Kidney (tissue), 14 donors: ENCODE data around the gene RAB7A. TPM values are rescaled to one million over a fixed set of nuclear protein-coding genes. Genes with fewer than 3 reads are reported as not detected.

ENCODE experiments used
- DNase-seq, 5 donors: peaks; one replicate each; pipeline ENCODE4 v3.0.0-alpha.2; 2013 to 2020
- FAIRE-seq: peaks from 2 replicates; lab custom pipeline; 2012; peaks lifted over from hg19 to GRCh38; lab: Jason Lieb, UNC
- H3K27ac ChIP-seq, 2 donors: one replicate each; pipeline ENCODE4 v1.7.0; 2013; ENCODE audit warnings: low read depth in 2 of 2, low read length in 2 of 2, inconsistent platforms in 1 of 2
- H3K27me3 ChIP-seq: one replicate; pipeline ENCODE4 v1.7.1; 2013; ENCODE audit warnings: low read length, inconsistent platforms; ENCODE audit not compliant: control insufficient read depth, insufficient read depth
- H3K36me3 ChIP-seq, 3 donors: one replicate each; pipeline versions ENCODE4 v1.7.0 to v1.7.1; 2013; ENCODE audit warnings: low read length in 3 of 3, control low read depth in 1 of 3, inconsistent platforms in 1 of 3; ENCODE audit not compliant: insufficient read depth in 3 of 3, control insufficient read depth in 2 of 3
- H3K4me1 ChIP-seq, 3 donors: one replicate each; pipeline versions ENCODE4 v1.7.0 to v1.7.1; 2013; ENCODE audit warnings: low read length in 3 of 3, inconsistent platforms in 1 of 3, low read depth in 1 of 3; ENCODE audit not compliant: control insufficient read depth in 2 of 3, insufficient read depth in 2 of 3
- H3K4me3 ChIP-seq, 3 donors: one replicate each; pipeline versions ENCODE4 v1.7.0 to v1.8.1; 2013; ENCODE audit warnings: low read length in 3 of 3, control low read depth in 1 of 3, inconsistent platforms in 1 of 3
- H3K9ac ChIP-seq, 3 donors: one replicate each; pipeline versions ENCODE4 v1.7.0 to v1.7.1; 2013; ENCODE audit warnings: low read length in 3 of 3, control low read depth in 1 of 3, inconsistent platforms in 1 of 3
- H3K9me3 ChIP-seq, 3 donors: one replicate each; pipeline versions ENCODE4 v1.7.0 to v1.7.1; 2013; ENCODE audit warnings: low read length in 3 of 3, control low read depth in 1 of 3, inconsistent platforms in 1 of 3; ENCODE audit not compliant: control insufficient read depth in 2 of 3, insufficient read depth in 1 of 3
- intact Hi-C: fragments of 100-400 bp; cut with DNase I; formaldehyde crosslinking; loops from one replicate; pipeline ENCODE4 v1.11.1; 2022
- polyA plus RNA-seq: library from polyadenylated mRNA; stranded (reverse); fragments of 350-450 nt; fragmentation: Illumina TruSeq; extraction: RNeasy Lipid Tissue Mini Kit (QIAGEN cat#74804); gene quantifications from one replicate; pipeline ENCODE4 v1.2.3, GENCODE V29; 2014; ENCODE audit warnings: low read depth, low replicate concordance; ENCODE audit not compliant: insufficient read depth
- total RNA-seq: library from RNA; stranded (reverse); fragmentation: NEBNext Ultra II Directional; extraction: Animal tissue kit (Norgen Biotek cat#: 25700); gene quantifications from one replicate; pipeline ENCODE4 v1.2.1, GENCODE V29; 2021
- TF ChIP-seq, protein P1 (sequence below): IDR thresholded peaks from 3 replicates; pipeline ENCODE4 v1.5.1; 2012; ENCODE audit warnings: mild to moderate bottlenecking, moderate library complexity, borderline replicate concordance; ENCODE audit not compliant: insufficient read depth; ENCODE audit errors: extremely low read depth
- donor health status: control.
- donor health status: control.
- donor health status: control.
- donor health status: control.
- donor health status: control.
- donor health status: DM: yes; HTN: yes; CAD: no.
- donor health status: Normal renal cell carcinoma (clear cell type).

The RAB7A gene
- total and polyA plus RNA-seq, 2 donors from 2014 or later: 211 to 248 TPM

DNA sequence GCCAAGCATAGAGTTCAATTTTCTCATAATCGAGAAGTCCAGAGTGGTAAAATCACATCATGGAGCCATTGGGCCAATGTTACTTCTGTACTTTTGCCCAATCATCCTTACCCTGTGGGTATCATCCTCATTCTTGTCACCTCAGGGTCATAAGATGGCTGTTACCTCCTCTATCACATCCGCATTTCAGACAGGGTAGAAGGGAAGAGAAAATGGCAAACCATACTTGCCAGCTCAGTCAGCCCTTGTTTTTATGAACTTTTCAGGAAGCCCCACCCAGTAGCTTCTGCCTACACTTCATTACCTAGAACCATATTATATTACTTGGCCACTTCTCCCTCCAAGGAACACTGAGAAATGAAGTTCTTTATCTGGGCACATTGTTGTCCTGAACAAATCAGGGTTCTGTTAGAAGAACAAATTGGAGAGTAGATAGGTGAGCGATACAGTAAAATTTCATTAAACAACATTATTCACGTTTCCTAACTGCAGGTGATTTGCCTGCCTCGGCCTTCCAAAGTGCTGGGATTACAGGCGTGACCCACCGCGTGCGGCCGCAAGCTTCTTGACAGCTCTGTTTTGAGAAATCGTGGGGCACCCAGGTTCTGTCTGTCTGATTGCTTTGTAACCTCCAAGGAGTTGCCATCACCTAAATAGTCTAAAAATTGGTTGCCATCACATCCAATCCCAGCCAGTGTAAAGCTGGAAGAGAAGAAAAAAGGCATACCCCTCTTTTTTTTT lies 40.8 kb upstream of the RAB7A start:
- no peaks in the 10 kb centered on the region for H3K36me3 ChIP-seq
- intact Hi-C loops: no loop called here
- no peak overlapping the region for H3K27ac ChIP-seq
- no peak overlapping the region for H3K9ac ChIP-seq
- H3K4me3 ChIP-seq: no peak overlapping the region
- no peak for FAIRE-seq
- no peak for DNase-seq
- H3K4me1 ChIP-seq: peaks cover 0 to 2% (median 0%) of the 10 kb centered on the region in 3 donors
- TF ChIP-seq, protein P1, sequence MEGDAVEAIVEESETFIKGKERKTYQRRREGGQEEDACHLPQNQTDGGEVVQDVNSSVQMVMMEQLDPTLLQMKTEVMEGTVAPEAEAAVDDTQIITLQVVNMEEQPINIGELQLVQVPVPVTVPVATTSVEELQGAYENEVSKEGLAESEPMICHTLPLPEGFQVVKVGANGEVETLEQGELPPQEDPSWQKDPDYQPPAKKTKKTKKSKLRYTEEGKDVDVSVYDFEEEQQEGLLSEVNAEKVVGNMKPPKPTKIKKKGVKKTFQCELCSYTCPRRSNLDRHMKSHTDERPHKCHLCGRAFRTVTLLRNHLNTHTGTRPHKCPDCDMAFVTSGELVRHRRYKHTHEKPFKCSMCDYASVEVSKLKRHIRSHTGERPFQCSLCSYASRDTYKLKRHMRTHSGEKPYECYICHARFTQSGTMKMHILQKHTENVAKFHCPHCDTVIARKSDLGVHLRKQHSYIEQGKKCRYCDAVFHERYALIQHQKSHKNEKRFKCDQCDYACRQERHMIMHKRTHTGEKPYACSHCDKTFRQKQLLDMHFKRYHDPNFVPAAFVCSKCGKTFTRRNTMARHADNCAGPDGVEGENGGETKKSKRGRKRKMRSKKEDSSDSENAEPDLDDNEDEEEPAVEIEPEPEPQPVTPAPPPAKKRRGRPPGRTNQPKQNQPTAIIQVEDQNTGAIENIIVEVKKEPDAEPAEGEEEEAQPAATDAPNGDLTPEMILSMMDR: no peak
- no peaks in the 10 kb centered on the region for H3K9me3 ChIP-seq
- H3K27me3 ChIP-seq: no peaks in the 10 kb centered on the region

DNA sequence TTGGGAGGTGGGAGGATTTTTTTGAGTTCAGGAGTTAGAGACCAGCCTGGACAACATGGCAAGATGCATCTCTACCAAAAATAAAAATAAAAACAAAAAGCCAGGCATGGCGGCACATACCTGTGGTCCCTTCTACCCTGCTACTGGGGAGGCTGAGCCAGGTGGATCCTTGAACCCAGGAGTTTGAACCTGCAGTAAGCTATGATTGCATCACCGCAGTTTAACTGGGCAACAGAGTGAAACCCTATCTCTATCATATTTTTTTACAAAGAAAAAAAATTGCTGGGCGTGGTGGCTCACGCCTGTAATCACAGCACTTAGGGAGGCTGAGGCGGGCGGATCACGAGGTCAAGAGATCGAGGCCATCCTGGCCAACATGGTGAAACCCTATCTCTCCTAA lies 39.5 kb upstream of the RAB7A start:
- DNase-seq (no peak), FAIRE-seq (no peak)
- Histone ChIP-seq H3K4me3 (no peak overlapping the region), H3K36me3 (no peaks in the 10 kb centered on the region), H3K27ac (no peak overlapping the region), H3K27me3 (no peaks in the 10 kb centered on the region), H3K9me3 (no peaks in the 10 kb centered on the region), H3K4me1 (peaks cover 0 to under 1% (median 0%) of the 10 kb centered on the region in 3 donors), H3K9ac (no peak overlapping the region)
- intact Hi-C loops: no loop called here
- TF ChIP-seq, protein P1: no peak

DNA sequence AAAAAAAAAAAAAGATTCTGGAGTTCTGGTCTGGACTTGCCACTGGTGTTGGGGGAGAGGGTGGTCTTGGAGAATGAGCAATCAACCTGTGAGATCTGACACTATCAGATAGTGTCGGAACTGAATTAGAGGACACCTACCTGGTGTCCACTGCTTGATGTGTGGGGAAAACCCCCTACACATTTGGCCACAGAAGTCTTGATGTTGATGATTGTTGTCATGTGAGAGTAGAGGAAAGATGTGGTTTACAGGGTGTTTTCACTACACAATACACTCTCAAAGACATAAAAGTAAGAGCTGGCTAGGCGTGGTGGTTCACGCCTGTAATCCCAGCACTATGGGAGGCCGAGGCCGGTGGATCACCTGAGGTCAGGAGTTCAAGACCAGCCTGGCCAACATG lies 36.9 kb upstream of the RAB7A start:
- DNase-seq (no peak), FAIRE-seq (no peak)
- H3K4me1 ChIP-seq: no peaks in the 10 kb centered on the region
- intact Hi-C loops: no loop called here
- H3K9ac ChIP-seq: no peak overlapping the region
- H3K36me3 ChIP-seq: no peaks in the 10 kb centered on the region
- no peaks in the 10 kb centered on the region for H3K9me3 ChIP-seq
- TF ChIP-seq, protein P1: no peak
- no peaks in the 10 kb centered on the region for H3K27me3 ChIP-seq
- no peak overlapping the region for H3K27ac ChIP-seq
- H3K4me3 ChIP-seq: no peak overlapping the region
